OCI-LY7 (cell line): ENCODE data around the gene CCDC77. TPM values are rescaled to one million over a fixed set of nuclear protein-coding genes. Genes with fewer than 3 reads are reported as not detected.

Source experiments
- BruUV-seq: library from RNA; stranded (reverse); fragments of 400-500 nt; replicated peaks from 2 replicates; lab custom pipeline; 2021; lab: Mats Ljungman, UMichigan
- CTCF ChIA-PET: fragments of 300-600 bp; sonication (Branson Sonifier 250); formaldehyde crosslinking; loops from one replicate; lab custom pipeline; 2022; ENCODE audit warnings: antibody characterized with exemption; ENCODE audit not compliant: unreplicated experiment; lab: Charles Lee
- POLR2A ChIA-PET: fragments of 300-600 bp; sonication (Branson Sonifier 250); formaldehyde crosslinking; loops from one replicate; lab custom pipeline; 2022; ENCODE audit warnings: antibody characterized with exemption; lab: Charles Lee
- DNase-seq: peaks from one replicate; pipeline ENCODE4 v3.0.0-alpha.2; 2015; ENCODE audit warnings: low spot score
- H2AFZ ChIP-seq: fragments of 200-600 bp; sonication (generic), shearing (Covaris generic); 2 replicates; pipeline ENCODE4 v1.6.1; 2014; ENCODE audit warnings: mild to moderate bottlenecking, antibody characterized with exemption, low read length, moderate library complexity
- H3K27ac ChIP-seq: fragments of 200-600 bp; sonication (generic); 2 replicates; pipeline ENCODE4 v1.5.1; 2014; ENCODE audit warnings: mixed run types, low read depth, mild to moderate bottlenecking, moderate library complexity, low read length, inconsistent platforms; ENCODE audit not compliant: poor library complexity, severe bottlenecking
- H3K36me3 ChIP-seq: fragments of 200-600 bp; sonication (generic); 2 replicates; pipeline ENCODE4 v1.6.1; 2014; ENCODE audit warnings: mild to moderate bottlenecking, antibody characterized with exemption, low read length, moderate library complexity, mixed read lengths; ENCODE audit not compliant: insufficient read depth
- H3K4me1 ChIP-seq: fragments of 200-600 bp; sonication (generic); 2 replicates; pipeline ENCODE4 v1.5.1; 2014; ENCODE audit warnings: mild to moderate bottlenecking, low read length; ENCODE audit not compliant: insufficient read depth, poor library complexity, severe bottlenecking
- H3K4me2 ChIP-seq: fragments of 200-600 bp; sonication (generic); 2 replicates; pipeline ENCODE4 v1.6.1; 2014; ENCODE audit warnings: mild to moderate bottlenecking, low read length
- H3K4me3 ChIP-seq: fragments of 200-600 bp; sonication (generic); 2 replicates; pipeline ENCODE4 v1.5.1; 2014; ENCODE audit warnings: mild to moderate bottlenecking, low read depth, low read length; ENCODE audit not compliant: poor library complexity, severe bottlenecking
- H3K79me2 ChIP-seq: fragments of 200-600 bp; sonication (generic); 2 replicates; pipeline ENCODE4 v1.6.1; 2016; ENCODE audit warnings: low read depth, mild to moderate bottlenecking, low read length, moderate library complexity, mixed read lengths; ENCODE audit not compliant: insufficient read depth
- H3K9me2 ChIP-seq: fragments of 200-600 bp; sonication (generic); 2 replicates; pipeline ENCODE4 v1.6.1; 2016; ENCODE audit warnings: mild to moderate bottlenecking, low read length, mixed read lengths; ENCODE audit not compliant: insufficient read depth
- H3K9me3 ChIP-seq: fragments of 200-600 bp; sonication (generic); 2 replicates; pipeline ENCODE4 v1.6.1; 2014; ENCODE audit warnings: mild to moderate bottlenecking, mixed run types, low read length, mixed read lengths
- H4K20me1 ChIP-seq: fragments of 200-600 bp; sonication (generic); 2 replicates; pipeline ENCODE4 v1.6.1; 2014; ENCODE audit warnings: mild to moderate bottlenecking, antibody characterized with exemption, low read length, moderate library complexity, mixed read lengths; ENCODE audit not compliant: insufficient read depth
- CTCF ChIP-seq: fragments of 200-600 bp; sonication (generic); conservative IDR thresholded peaks from 2 replicates; pipeline ENCODE4 v1.5.1; 2014; ENCODE audit warnings: mild to moderate bottlenecking, antibody characterized with exemption, low read length, moderate library complexity, mixed read lengths
- EZH2phosphoT487 ChIP-seq: fragments of 200-600 bp; sonication (generic); IDR thresholded peaks from 2 replicates; pipeline ENCODE4 v1.6.1; 2018; ENCODE audit warnings: low read depth, borderline replicate concordance, mild to moderate bottlenecking, mixed run types, antibody characterized with exemption, low read length, moderate library complexity, mixed read lengths
- intact Hi-C: fragments of 100-400 bp; cut with micrococcal nuclease; formaldehyde crosslinking; loops from one replicate; pipeline ENCODE4 v1.10.0; 2022; ENCODE audit not compliant: unreplicated experiment
- total RNA-seq, 2 experiments: library from RNA; depleted of rRNA in 1 of 2; stranded (reverse); fragments of >200 nt in 1 of 2; shearing (Covaris generic) in 1 of 2; gene quantifications; 2 replicates each; pipeline ENCODE4 v1.2.3, GENCODE V29; 2014 to 2022

The CCDC77 gene
- total RNA-seq, 2 experiments from 2014 or later = 22.2 to 22.5 TPM

GRCh38 chr12:459430-460258 lies 58.2 kb downstream of the CCDC77 start, which contains the start of gene B4GALNT3:
Gene B4GALNT3, plus strand, starts transcription at chr12:459939. Its CDS starts 438 bp downstream, at chr12:460377.
- H3K79me2 ChIP-seq = no peaks in the 10 kb centered on the region
- no TSS peak for BruUV-seq
- H3K27ac ChIP-seq = no peak within 1 kb of the TSS
- H3K4me1 ChIP-seq = peaks cover 4% of the 10 kb centered on the region
- H3K4me3 ChIP-seq = peak within 1 kb of the TSS; percentile 63
- ChIA-PET POLR2A (no interaction called here), CTCF (no interaction called here)
- H2AFZ ChIP-seq = no peak within 1 kb of the TSS
- H3K9me2 ChIP-seq = no peaks in the 10 kb centered on the region
- no peaks in the 10 kb centered on the region for H4K20me1 ChIP-seq
- no peaks in the 10 kb centered on the region for H3K36me3 ChIP-seq
- DNase-seq = peak; percentile 17
- no peaks in the 10 kb centered on the region for H3K9me3 ChIP-seq
- TF ChIP-seq EZH2phosphoT487 = no peak
- TF ChIP-seq CTCF = no peak
- peak within 1 kb of the TSS; percentile 73 for H3K4me2 ChIP-seq
- intact Hi-C loops = no loop called here

GRCh38 chr12:460261-461230 lies 59.1 kb downstream of the CCDC77 start:
- Histone ChIP-seq H3K9me3 (no peaks in the 10 kb centered on the region), H3K4me2 (peak overlapping the region; percentile 73), H3K9me2 (no peaks in the 10 kb centered on the region), H3K4me3 (peak overlapping the region; percentile 63), H3K27ac (no peak overlapping the region), H3K4me1 (peaks cover 4% of the 10 kb centered on the region), H4K20me1 (no peaks in the 10 kb centered on the region), H3K79me2 (no peaks in the 10 kb centered on the region), H2AFZ (no peak overlapping the region), H3K36me3 (no peaks in the 10 kb centered on the region)
- BruUV-seq = no TSS peak
- intact Hi-C loops = no loop called here
- DNase-seq = peak; percentile 37
- ChIA-PET POLR2A (no interaction called here), CTCF (no interaction called here)
- no peak for TF ChIP-seq EZH2phosphoT487
- TF ChIP-seq CTCF = no peak
